ENCODE measurements around the gene AQP12A. TPM values are rescaled to one million over a fixed set of nuclear protein-coding genes. Genes with fewer than 3 reads are reported as not detected.
"Not testable (repeated sequence)": the region's sequence is repeated elsewhere in the genome, so short reads cannot be mapped to it uniquely, and the experiment has no call there.

Gene AQP12A
- total RNA-seq, 1 experiment from 2014 or later: not detected

GRCh38 chr2:240655931-240656886 is 35.5 kb upstream of the AQP12A start:
- DNase-seq (ENCODE audit: extremely low read depth, low read depth): no peak

- not testable (repeated sequence) for DNase-seq (ENCODE audit: extremely low read depth, low read depth)
Observed at GRCh38 chr2:240659883-240660282, 31.8 kb upstream of the AQP12A start.

DNA sequence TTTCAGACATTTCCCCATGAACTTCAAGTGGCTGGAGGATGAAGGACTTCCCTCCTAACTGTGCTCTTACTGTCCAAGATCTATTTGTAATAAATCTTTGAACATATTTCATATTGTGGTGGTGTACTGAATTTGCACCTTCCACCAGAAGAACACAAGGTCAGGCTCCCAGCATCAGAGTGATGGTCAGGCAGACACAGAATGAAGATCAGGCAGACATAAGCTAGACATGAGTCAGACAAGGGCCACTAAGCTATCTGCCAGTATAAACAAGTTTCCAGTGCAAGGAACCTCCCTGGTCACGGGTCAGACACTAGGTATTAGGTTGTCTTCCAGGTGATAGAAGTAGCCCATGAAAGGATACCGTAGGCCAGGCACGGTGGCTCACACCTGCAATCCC is 29.0 kb upstream of the AQP12A start:
- no peak for DNase-seq (ENCODE audit: extremely low read depth, low read depth)

GRCh38 chr2:240663546-240664190 is 28.0 kb upstream of the AQP12A start:
- DNase-seq (ENCODE audit: extremely low read depth, low read depth): no peak

- no peak for DNase-seq (ENCODE audit: extremely low read depth, low read depth)
Observed at GRCh38 chr2:240664622-240665021, 27.0 kb upstream of the AQP12A start.

- no peak for DNase-seq (ENCODE audit: extremely low read depth, low read depth)
Observed at GRCh38 chr2:240670402-240670801, 21.3 kb upstream of the AQP12A start.

DNA sequence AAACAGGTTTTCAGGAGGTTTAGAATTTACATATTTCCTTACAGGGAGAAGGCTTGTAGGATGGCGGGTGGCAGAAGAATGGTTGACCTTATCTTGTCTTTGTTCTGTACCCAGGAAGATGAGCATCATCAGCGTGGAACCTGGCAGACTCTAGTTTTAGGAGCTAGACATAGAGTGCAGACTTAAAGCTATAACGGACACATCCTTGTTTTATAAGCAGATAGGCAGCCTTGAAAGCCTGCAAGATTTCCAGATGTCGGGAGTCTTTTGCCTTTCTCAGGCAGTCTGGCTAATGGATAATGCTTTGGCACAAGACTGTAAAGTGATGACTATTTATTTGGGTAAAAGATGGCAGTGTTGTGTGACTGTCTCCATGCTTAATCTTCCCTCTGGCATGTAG is 20.7 kb upstream of the AQP12A start:
- DNase-seq (ENCODE audit: extremely low read depth, low read depth): no peak

DNA sequence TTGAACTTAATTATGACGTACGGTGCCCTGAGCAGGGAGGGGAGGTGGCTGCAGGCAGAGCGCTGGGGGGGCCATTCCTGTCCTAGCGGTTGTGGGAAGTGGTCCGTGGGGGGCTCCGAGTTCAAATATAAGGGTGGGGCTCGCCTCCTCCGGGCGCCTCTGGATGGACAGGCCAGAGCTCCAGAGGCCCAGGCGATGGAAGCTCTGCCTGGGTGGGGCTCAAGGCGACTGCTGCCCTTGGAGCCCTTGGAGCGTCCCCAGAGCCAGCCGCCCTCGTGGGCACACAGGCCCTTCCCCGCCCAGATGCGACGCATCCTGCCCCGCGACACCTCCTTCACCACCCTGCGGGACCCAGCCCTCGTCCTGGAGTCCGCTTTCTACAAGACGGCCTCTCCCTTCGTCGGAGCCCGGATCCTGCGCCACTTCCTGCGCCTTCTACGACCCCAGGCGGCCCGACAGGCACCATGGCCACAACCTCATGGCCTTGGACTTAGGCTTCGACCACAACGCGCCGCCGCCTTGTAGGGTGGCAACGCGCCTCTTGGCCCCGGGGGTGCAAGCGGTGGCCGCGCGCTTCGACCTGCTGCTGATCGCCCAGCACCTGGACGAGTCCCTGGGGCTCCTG is 19.5 kb upstream of the AQP12A start:
- DNase-seq (ENCODE audit: extremely low read depth, low read depth): no peak

- DNase-seq (ENCODE audit: extremely low read depth, low read depth): no peak
Observed at GRCh38 chr2:240672701-240673190, 18.9 kb upstream of the AQP12A start.

DNA sequence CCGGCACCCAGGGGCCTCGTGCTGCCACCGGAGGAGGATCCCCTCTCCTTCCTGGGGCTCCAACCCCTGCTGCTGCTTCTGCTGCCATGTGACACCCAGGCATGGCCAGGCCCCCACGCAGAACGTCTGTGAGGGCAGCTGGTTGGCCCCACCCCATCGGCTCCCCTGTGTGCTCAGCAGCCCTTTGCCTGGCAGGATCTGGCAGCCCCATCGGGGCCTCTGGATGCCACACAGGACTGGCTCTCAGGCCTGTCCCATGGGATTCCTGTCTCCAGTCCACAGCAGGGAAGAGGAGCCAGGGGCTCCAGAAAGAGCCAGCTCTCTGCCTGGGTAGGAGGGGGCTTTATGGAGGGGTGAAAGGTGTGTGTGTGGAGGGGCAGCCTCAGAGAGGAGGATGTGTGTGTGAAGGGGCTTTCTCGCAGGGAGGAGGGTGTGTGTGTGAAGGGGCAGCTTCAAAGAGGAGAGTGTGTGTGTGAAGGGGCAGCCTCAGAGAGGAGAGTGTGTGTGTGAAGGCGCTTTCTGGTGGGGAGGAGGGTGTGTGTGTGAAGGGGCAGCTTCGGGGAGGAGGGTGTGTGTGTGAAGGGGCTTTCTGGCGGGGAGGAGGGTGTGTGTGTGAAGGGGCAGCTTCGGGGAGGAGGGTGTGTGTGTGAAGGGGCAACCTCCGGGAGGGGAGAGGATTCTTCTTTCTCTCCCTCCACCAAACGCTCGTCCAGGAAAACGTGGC is 17.0 kb upstream of the AQP12A start:
- DNase-seq (ENCODE audit: extremely low read depth, low read depth): not testable (repeated sequence)

GRCh38 chr2:240675345-240675744 is 16.3 kb upstream of the AQP12A start:
- not testable (repeated sequence) for DNase-seq (ENCODE audit: extremely low read depth, low read depth)

DNA sequence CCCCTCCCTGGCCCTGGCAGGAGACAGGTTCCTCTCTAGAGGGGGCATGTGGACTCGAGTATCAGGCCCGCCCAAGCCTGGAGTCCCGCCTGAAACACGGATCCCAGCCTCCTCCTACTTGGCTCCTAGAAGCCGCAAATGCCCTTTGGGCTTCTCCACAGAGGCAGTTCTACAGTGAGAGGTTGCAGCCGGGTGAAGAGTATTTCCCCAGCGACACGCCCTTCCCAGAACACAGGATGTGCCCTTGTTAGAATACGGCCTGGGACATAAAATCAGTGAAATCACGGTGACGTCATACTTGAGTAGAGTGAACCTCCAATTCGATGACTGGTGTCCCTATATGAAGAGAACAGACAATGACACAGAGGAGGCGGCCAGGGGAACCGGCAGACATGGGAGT is 13.6 kb upstream of the AQP12A start:
- not testable (repeated sequence) for DNase-seq (ENCODE audit: extremely low read depth, low read depth)

GRCh38 chr2:240678909-240679308 is 12.8 kb upstream of the AQP12A start:
- DNase-seq (ENCODE audit: extremely low read depth, low read depth): not testable (repeated sequence)

- not testable (repeated sequence) for DNase-seq (ENCODE audit: extremely low read depth, low read depth)
Observed at GRCh38 chr2:240680185-240680584, 11.5 kb upstream of the AQP12A start.

- not testable (repeated sequence) for DNase-seq (ENCODE audit: extremely low read depth, low read depth)
Observed at GRCh38 chr2:240682431-240683224, 9.0 kb upstream of the AQP12A start, which contains the start of gene AQP12B. Gene AQP12B (minus strand): TSS chr2:240682885. CDS start chr2:240682837, 48 bp downstream.

GRCh38 chr2:240683329-240683979 is 8.2 kb upstream of the AQP12A start:
- not testable (repeated sequence) for DNase-seq (ENCODE audit: extremely low read depth, low read depth)

- DNase-seq (ENCODE audit: extremely low read depth, low read depth): not testable (repeated sequence)
Observed at GRCh38 chr2:240683980-240684728, 7.5 kb upstream of the AQP12A start.

DNA sequence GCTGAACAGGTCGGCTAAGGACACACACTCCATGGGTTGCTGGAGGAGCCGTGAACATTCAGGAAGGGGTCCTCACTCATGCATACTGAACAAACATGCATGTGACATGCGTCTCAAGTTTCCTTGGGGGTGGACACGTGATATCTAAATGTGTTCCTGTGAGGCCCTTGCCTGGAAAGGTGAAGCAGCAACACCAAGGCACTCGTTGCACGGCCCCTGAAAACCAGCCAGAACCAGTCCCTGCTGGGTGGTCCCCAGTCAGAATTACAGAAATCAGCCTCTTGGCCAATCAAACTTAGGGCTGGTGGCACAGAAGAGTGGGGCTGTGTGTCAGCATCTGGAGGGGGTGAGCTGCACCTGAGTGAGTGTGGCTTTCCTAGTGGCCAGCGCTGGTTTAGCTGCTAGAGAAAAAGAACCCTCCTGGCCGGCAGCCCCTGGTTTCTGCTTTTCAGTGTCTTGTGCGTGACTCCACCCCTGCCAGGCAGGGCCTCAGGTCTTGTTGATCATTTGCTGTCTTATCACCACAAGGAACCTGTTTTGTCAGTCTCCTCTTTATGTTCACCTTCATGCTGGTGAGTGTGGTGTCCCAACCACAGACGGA is 5.8 kb upstream of the AQP12A start:
- DNase-seq (ENCODE audit: extremely low read depth, low read depth): no peak
